IMR-90 (cell line): ENCODE measurements around the gene EPHX1. TPM values are rescaled to one million over a fixed set of nuclear protein-coding genes. Genes with fewer than 3 reads are reported as not detected.
"Not testable (repeated sequence)": the region's sequence is repeated elsewhere in the genome, so short reads cannot be mapped to it uniquely, and the experiment has no call there.

ENCODE experiments used
- ATAC-seq: fragments of 200-7000 bp; cut with Tn5 transposase; 2 replicates; pipeline ENCODE4 v1.9.1; 2020; ENCODE audit warnings: low read depth, mild to moderate bottlenecking, moderate library complexity
- BruUV-seq: library from RNA; stranded (reverse); fragments of 400-500 nt; replicated peaks from 2 replicates; lab custom pipeline; 2021; lab: Mats Ljungman, UMichigan
- CTCF ChIA-PET: fragments of 300-600 bp; formaldehyde crosslinking; extraction: SDS; loops from one replicate; lab custom pipeline; 2021; ENCODE audit warnings: antibody characterized with exemption; lab: Yijun Ruan, JAX
- POLR2A ChIA-PET: fragments of 300-600 bp; sonication (Branson Sonifier 250); formaldehyde crosslinking; loops from one replicate; lab custom pipeline; 2022; ENCODE audit warnings: antibody characterized with exemption; ENCODE audit not compliant: unreplicated experiment; lab: Charles Lee
- DNase-seq: peaks from one replicate; pipeline ENCODE4 v3.0.0; 2013
- H2AFZ ChIP-seq: replicated peaks from 2 replicates; pipeline ENCODE3; 2013; ENCODE audit warnings: low read length, mild to moderate bottlenecking; ENCODE audit not compliant: poor library complexity
- H2AK5ac ChIP-seq: 2 replicates; pipeline ENCODE4 v1.6.1; 2013; ENCODE audit warnings: low read depth, low read length, inconsistent platforms
- H2AK9ac ChIP-seq: replicated peaks from 2 replicates; pipeline ENCODE3; 2013; ENCODE audit warnings: mild to moderate bottlenecking, low read depth, low read length, moderate library complexity; ENCODE audit not compliant: poor library complexity
- H2BK120ac ChIP-seq: 2 replicates; pipeline ENCODE4 v1.6.1; 2013; ENCODE audit warnings: low read depth, low read length, inconsistent platforms
- H2BK15ac ChIP-seq: 3 replicates; pipeline ENCODE4 v1.6.1; 2013; ENCODE audit warnings: low read depth, low read length, inconsistent platforms
- H2BK20ac ChIP-seq: 2 replicates; pipeline ENCODE4 v1.6.1; 2013; ENCODE audit warnings: low read depth, mild to moderate bottlenecking, inconsistent platforms, low read length, moderate library complexity
- H2BK5ac ChIP-seq: 2 replicates; pipeline ENCODE4 v1.6.1; 2013; ENCODE audit warnings: mild to moderate bottlenecking, low read depth, low read length, inconsistent platforms; ENCODE audit not compliant: poor library complexity, severe bottlenecking
- H3K14ac ChIP-seq: replicated peaks from 2 replicates; pipeline ENCODE4 v1.6.1; 2013; ENCODE audit warnings: low read depth, low read length, inconsistent platforms
- H3K18ac ChIP-seq: 2 replicates; pipeline ENCODE4 v1.6.1; 2013; ENCODE audit warnings: low read depth, low read length, control low read depth
- H3K23ac ChIP-seq: 2 replicates; pipeline ENCODE4 v1.6.1; 2013; ENCODE audit warnings: low read depth, low read length, inconsistent platforms
- H3K27ac ChIP-seq: 2 replicates; pipeline ENCODE4 v1.5.1; 2013; ENCODE audit warnings: mild to moderate bottlenecking, control low read depth, low read length; ENCODE audit not compliant: insufficient read depth
- H3K27me3 ChIP-seq: 2 replicates; pipeline ENCODE4 v1.6.1; 2013; ENCODE audit warnings: low read length; ENCODE audit not compliant: control insufficient read depth, insufficient read depth
- H3K36me3 ChIP-seq: 2 replicates; pipeline ENCODE4 v1.6.1; 2013; ENCODE audit warnings: low read length, mixed read lengths; ENCODE audit not compliant: control insufficient read depth, insufficient read depth
- H3K4ac ChIP-seq: 2 replicates; pipeline ENCODE4 v1.6.1; 2013; ENCODE audit warnings: low read depth, low read length, inconsistent platforms
- H3K4me1 ChIP-seq: 2 replicates; pipeline ENCODE4 v1.6.1; 2013; ENCODE audit warnings: low read length, mixed read lengths; ENCODE audit not compliant: control insufficient read depth, insufficient read depth
- H3K4me2 ChIP-seq: 2 replicates; pipeline ENCODE4 v1.6.1; 2013; ENCODE audit warnings: low read depth, mild to moderate bottlenecking, control low read depth, low read length, moderate library complexity
- H3K4me3 ChIP-seq: 2 replicates; pipeline ENCODE4 v1.5.1; 2013; ENCODE audit warnings: low read depth, mild to moderate bottlenecking, control low read depth, low read length, moderate library complexity; ENCODE audit not compliant: insufficient read depth
- H3K56ac ChIP-seq: 2 replicates; pipeline ENCODE4 v1.6.1; 2013; ENCODE audit warnings: low read length, inconsistent platforms; ENCODE audit not compliant: insufficient read depth; ENCODE audit errors: extremely low read depth
- H3K79me1 ChIP-seq, 2 experiments: 2 replicates each; pipeline ENCODE4 v1.6.1; 2013; ENCODE audit warnings: low read length in 2 of 2, inconsistent platforms in 1 of 2, low read depth in 1 of 2
- H3K9ac ChIP-seq: 2 replicates; pipeline ENCODE4 v1.6.1; 2013; ENCODE audit warnings: low read depth, low read length, control low read depth
- H3K9me1 ChIP-seq: 2 replicates; pipeline ENCODE4 v1.6.1; 2013; ENCODE audit warnings: low read length, inconsistent platforms; ENCODE audit not compliant: insufficient read depth
- H3K9me3 ChIP-seq: 2 replicates; pipeline ENCODE4 v1.6.1; 2013; ENCODE audit warnings: low read length; ENCODE audit not compliant: control insufficient read depth, insufficient read depth
- H4K20me1 ChIP-seq: 2 replicates; pipeline ENCODE4 v1.6.1; 2013; ENCODE audit warnings: low read length, inconsistent platforms; ENCODE audit not compliant: insufficient read depth
- H4K5ac ChIP-seq: 2 replicates; pipeline ENCODE4 v1.6.1; 2013; ENCODE audit warnings: mild to moderate bottlenecking, low read depth, low read length, control low read depth
- H4K8ac ChIP-seq, 2 experiments: 2 replicates each; pipeline ENCODE4 v1.6.1; 2013; ENCODE audit warnings: low read depth in 2 of 2, low read length in 2 of 2, control low read depth in 1 of 2, inconsistent platforms in 1 of 2
- H4K91ac ChIP-seq: 2 replicates; pipeline ENCODE4 v1.6.1; 2013; ENCODE audit warnings: low read depth, low read length, inconsistent platforms; ENCODE audit not compliant: insufficient read depth
- WGBS, 2 experiments: methylation state at CpG; one replicate each; pipeline versions ENCODE4 v1.1.5 to v1.1.7; 2013; ENCODE audit warnings: missing lambda C conversion rate in 2 of 2; ENCODE audit not compliant: insufficient read length in 1 of 2; ENCODE audit errors: extremely low coverage in 2 of 2; 5-methylcytosine and 5-hydroxymethylcytosine counted together
- dilution Hi-C: fragments of 300-500 bp; cut with HindIII; formaldehyde crosslinking; loops from one replicate; pipeline ENCODE4 v1.14.3; 2018; ENCODE audit warnings: low sequenced_read_pairs; ENCODE audit not compliant: unreplicated experiment
- in situ Hi-C: fragments of 300-500 bp; cut with MboI; formaldehyde crosslinking; loops from 3 replicates; pipeline ENCODE4 v1.14.3; 2019; ENCODE audit warnings: low sequenced_read_pairs, inconsistent platforms, mixed read lengths
- intact Hi-C: fragments of 100-400 bp; cut with micrococcal nuclease; formaldehyde crosslinking; loops from 2 replicates; pipeline ENCODE4 v1.10.0; 2022
- polyA plus RNA-seq, 3 experiments: library from polyadenylated mRNA; depleted of rRNA; stranded (reverse); fragments of >200 nt; gene quantifications; 2 replicates each; pipeline ENCODE4 v1.2.3, GENCODE V29; 2012; ENCODE audit warnings: low replicate concordance in 1 of 3
- total RNA-seq: library from RNA; depleted of rRNA; stranded (reverse); fragments of >200 nt; gene quantifications from 2 replicates; pipeline ENCODE4 v1.2.3, GENCODE V29; 2012

Gene EPHX1
- total and polyA plus RNA-seq, 2 of the 4 experiments (the other 2 are of a cell fraction) = 20.3 to 46.3 TPM

GRCh38 chr1:225761395-225761794 is 48.5 kb upstream of the EPHX1 start:
- H3K36me3 ChIP-seq, ATAC-seq, in situ Hi-C loops, H3K27me3 ChIP-seq, H2AK9ac ChIP-seq, dilution Hi-C loops, H2BK5ac ChIP-seq, BruUV-seq, H3K27ac ChIP-seq, H3K4me2 ChIP-seq, H3K9me3 ChIP-seq, intact Hi-C loops, H2BK20ac ChIP-seq, POLR2A ChIA-PET, H2BK120ac ChIP-seq, H4K8ac ChIP-seq, H3K79me1 ChIP-seq, H3K14ac ChIP-seq, H3K56ac ChIP-seq, CTCF ChIA-PET, H2AFZ ChIP-seq, H3K4me3 ChIP-seq, H4K20me1 ChIP-seq, H3K4ac ChIP-seq, H4K91ac ChIP-seq, H2BK15ac ChIP-seq, H2AK5ac ChIP-seq, H4K5ac ChIP-seq, DNase-seq, H3K9ac ChIP-seq, H3K18ac ChIP-seq, H3K23ac ChIP-seq: not testable (repeated sequence)
- H3K4me1 ChIP-seq = peaks cover 19% of the 10 kb centered on the region
- WGBS, 2 experiments = 100% methylated on average over 2 of the region's 6 CpGs; no CpG with 5 or more reads in 1 of the 2 experiments
- peaks cover 12% of the 10 kb centered on the region for H3K9me1 ChIP-seq
